Anterior cingulate cortex (tissue), 58 donors: ENCODE results near the gene GSTT4.
"Not testable (repeated sequence)": the region's sequence is repeated elsewhere in the genome, so short reads cannot be mapped to it uniquely, and the experiment has no call there.

Experiments used
- DNase-seq, 58 donors: peaks; one replicate each; lab custom pipeline; 2025; lab: John Stamatoyannopoulos, UW

GSTT4 gene

GRCh38 chr22:23993581-23994177 is 11.6 kb downstream of the GSTT4 start:
- DNase-seq, result not testable (repeated sequence)

- not testable (repeated sequence) for DNase-seq
Observed at GRCh38 chr22:23993080-23993479, 12.2 kb downstream of the GSTT4 start.

- DNase-seq, result not testable (repeated sequence)
Observed at GRCh38 chr22:23989583-23990244, 15.5 kb downstream of the GSTT4 start.

GRCh38 chr22:23986538-23987178 is 18.6 kb downstream of the GSTT4 start:
- not testable (repeated sequence) for DNase-seq

- not testable (repeated sequence) for DNase-seq
Observed at GRCh38 chr22:23986089-23986488, 19.2 kb downstream of the GSTT4 start.

- peak in 9 of 58 donors; percentile 8 to 32 (median 13) for DNase-seq
Observed at GRCh38 chr22:23984430-23984829, 20.8 kb downstream of the GSTT4 start.

- not testable (repeated sequence) for DNase-seq
Observed at GRCh38 chr22:23980567-23980966, 24.7 kb downstream of the GSTT4 start.

- DNase-seq, result not testable (repeated sequence)
Observed at GRCh38 chr22:23979557-23980240, 25.6 kb downstream of the GSTT4 start, which contains the start of gene GSTT2. TSS of gene GSTT2 (plus strand) at chr22:23980134.

- not testable (repeated sequence) for DNase-seq
Observed at GRCh38 chr22:23977304-23977703, 27.9 kb downstream of the GSTT4 start.

GRCh38 chr22:23974836-23975352 is 30.4 kb downstream of the GSTT4 start:
- DNase-seq, result not testable (repeated sequence)

GRCh38 chr22:23974345-23974744 is 30.9 kb downstream of the GSTT4 start, which contains the start of gene DDT:
TSS of gene DDT (minus strand) at chr22:23974441. CDS start at chr22:23974414, 27 bp downstream.
- DNase-seq, result not testable (repeated sequence)

GRCh38 chr22:23971927-23972326 is 33.3 kb downstream of the GSTT4 start:
- DNase-seq, result not testable (repeated sequence)

- DNase-seq, result no peak
Observed at GRCh38 chr22:23970816-23971486, 34.3 kb downstream of the GSTT4 start.

GRCh38 chr22:23970201-23970641 is 35.0 kb downstream of the GSTT4 start:
- no peak for DNase-seq

- no peak for DNase-seq
Observed at GRCh38 chr22:23969071-23969470, 36.2 kb downstream of the GSTT4 start.

GRCh38 chr22:23966568-23966967 is 38.7 kb downstream of the GSTT4 start, which contains the start of gene DDTL:
TSS of gene DDTL (plus strand) at chr22:23966888. CDS start at chr22:23966915, 27 bp downstream.
- DNase-seq, result not testable (repeated sequence)

GRCh38 chr22:23966094-23966493 is 39.2 kb downstream of the GSTT4 start:
- DNase-seq, result not testable (repeated sequence)

GRCh38 chr22:23961084-23961771 is 44.0 kb downstream of the GSTT4 start, which contains the start of gene GSTT2B:
TSS of gene GSTT2B (minus strand) at chr22:23961195. CDS start at chr22:23961131, 64 bp downstream.
- not testable (repeated sequence) for DNase-seq
